A673 (cell line): ENCODE data around the gene SPTSSB.

Source experiments
- EZH2 ChIP-seq: fragments of 200-600 bp; sonication (generic); IDR thresholded peaks from 2 replicates; pipeline ENCODE4 v1.6.1; 2017; ENCODE audit warnings: borderline replicate concordance, low read depth, mild to moderate bottlenecking, mixed read lengths, antibody characterized with exemption, low read length; ENCODE audit not compliant: poor library complexity, severe bottlenecking
- TF ChIP-seq, protein P1 (sequence below): fragments of 300-800, 200-600 bp; sonication (generic); conservative IDR thresholded peaks from 2 replicates; pipeline ENCODE4 v1.5.1; 2017; ENCODE audit warnings: low read depth, mild to moderate bottlenecking, antibody characterized with exemption, low read length, moderate library complexity, mixed read lengths

DNA sequence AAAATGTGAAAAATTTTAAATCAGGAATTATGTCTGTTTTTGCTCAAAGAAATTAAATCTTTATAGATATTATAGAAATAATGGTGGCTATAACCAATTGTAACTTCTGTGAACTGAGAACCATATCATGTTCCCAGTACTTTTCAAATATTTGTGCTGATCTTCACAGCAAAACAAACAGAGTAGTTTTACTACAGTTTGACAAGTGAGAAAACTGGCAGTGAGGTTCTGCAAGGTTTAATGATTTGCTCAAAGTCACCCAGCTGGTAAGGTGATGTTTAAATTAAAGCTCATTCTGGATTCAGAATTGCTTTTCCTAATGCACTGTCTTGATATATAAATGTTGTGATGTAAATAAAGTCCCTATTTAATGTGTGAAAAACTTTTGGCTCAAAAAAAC, 22.0 kb upstream of the SPTSSB start:
- TF ChIP-seq, protein P1, sequence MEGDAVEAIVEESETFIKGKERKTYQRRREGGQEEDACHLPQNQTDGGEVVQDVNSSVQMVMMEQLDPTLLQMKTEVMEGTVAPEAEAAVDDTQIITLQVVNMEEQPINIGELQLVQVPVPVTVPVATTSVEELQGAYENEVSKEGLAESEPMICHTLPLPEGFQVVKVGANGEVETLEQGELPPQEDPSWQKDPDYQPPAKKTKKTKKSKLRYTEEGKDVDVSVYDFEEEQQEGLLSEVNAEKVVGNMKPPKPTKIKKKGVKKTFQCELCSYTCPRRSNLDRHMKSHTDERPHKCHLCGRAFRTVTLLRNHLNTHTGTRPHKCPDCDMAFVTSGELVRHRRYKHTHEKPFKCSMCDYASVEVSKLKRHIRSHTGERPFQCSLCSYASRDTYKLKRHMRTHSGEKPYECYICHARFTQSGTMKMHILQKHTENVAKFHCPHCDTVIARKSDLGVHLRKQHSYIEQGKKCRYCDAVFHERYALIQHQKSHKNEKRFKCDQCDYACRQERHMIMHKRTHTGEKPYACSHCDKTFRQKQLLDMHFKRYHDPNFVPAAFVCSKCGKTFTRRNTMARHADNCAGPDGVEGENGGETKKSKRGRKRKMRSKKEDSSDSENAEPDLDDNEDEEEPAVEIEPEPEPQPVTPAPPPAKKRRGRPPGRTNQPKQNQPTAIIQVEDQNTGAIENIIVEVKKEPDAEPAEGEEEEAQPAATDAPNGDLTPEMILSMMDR, result no peak
- TF ChIP-seq EZH2, result no peak
